Activated naive CD8-positive, alpha-beta T cell treated with anti-CD3 and anti-CD28 coated beads, Interleukin-2, amount 50 U/mL, for 16 hours (primary cell): ENCODE measurements around the gene SLC38A3.
"Not testable (repeated sequence)": the region's sequence is repeated elsewhere in the genome, so short reads cannot be mapped to it uniquely, and the experiment has no call there.

Source experiments
- DNase-seq: peaks from one replicate; pipeline ENCODE4 v3.0.0-alpha.2; 2020; ENCODE audit warnings: low read depth, low spot score

SLC38A3 gene

GRCh38 chr3:50249457-50249856, 44.4 kb downstream of the SLC38A3 start:
- DNase-seq = no peak

- no peak for DNase-seq
These were observed 45.4 kb downstream of the SLC38A3 start for GRCh38 chr3:50250514-50250913.

- DNase-seq = no peak
These were observed 46.1 kb downstream of the SLC38A3 start for GRCh38 chr3:50251220-50251619.

GRCh38 chr3:50254577-50255250, 49.6 kb downstream of the SLC38A3 start:
- DNase-seq = no peak

- DNase-seq = no peak
These were observed 50.2 kb downstream of the SLC38A3 start for GRCh38 chr3:50255251-50255615.

- DNase-seq = no peak
These were observed 52.2 kb downstream of the SLC38A3 start for GRCh38 chr3:50256978-50257890.

GRCh38 chr3:50258029-50258680, 53.1 kb downstream of the SLC38A3 start:
- DNase-seq = no peak

- DNase-seq = no peak
These were observed 53.9 kb downstream of the SLC38A3 start for GRCh38 chr3:50258979-50259378.

GRCh38 chr3:50259432-50260026, 54.5 kb downstream of the SLC38A3 start:
- DNase-seq = no peak

GRCh38 chr3:50260027-50260941, 55.2 kb downstream of the SLC38A3 start:
- DNase-seq = peak; percentile 55

GRCh38 chr3:50260942-50261441, 55.9 kb downstream of the SLC38A3 start:
- no peak for DNase-seq

- no peak for DNase-seq
These were observed 56.4 kb downstream of the SLC38A3 start for GRCh38 chr3:50261505-50261904.

- DNase-seq = not testable (repeated sequence)
These were observed 57.1 kb downstream of the SLC38A3 start for GRCh38 chr3:50262200-50262599.

- DNase-seq = no peak
These were observed 57.7 kb downstream of the SLC38A3 start for GRCh38 chr3:50262778-50263177.

GRCh38 chr3:50263478-50264382, 58.7 kb downstream of the SLC38A3 start:
- no peak for DNase-seq

- DNase-seq = no peak
These were observed 59.4 kb downstream of the SLC38A3 start for GRCh38 chr3:50264383-50264963.

- DNase-seq = no peak
These were observed 60.0 kb downstream of the SLC38A3 start for GRCh38 chr3:50264964-50265485.

- DNase-seq = no peak
These were observed 60.5 kb downstream of the SLC38A3 start for GRCh38 chr3:50265571-50265970.

- no peak for DNase-seq
These were observed 60.9 kb downstream of the SLC38A3 start for GRCh38 chr3:50266017-50266416.
